ENCODE results near the gene USH1C. TPM values are rescaled to one million over a fixed set of nuclear protein-coding genes. Genes with fewer than 3 reads are reported as not detected.

USH1C gene
- polyA plus RNA-seq, 1 donor = 0.85 TPM

- DNase-seq (ENCODE audit: low read depth) = no peak
Measured at GRCh38 chr11:17472467-17472866, 71.7 kb downstream of the USH1C start.

GRCh38 chr11:17471501-17471900 is 72.7 kb downstream of the USH1C start:
- no peak for DNase-seq (ENCODE audit: low read depth)

GRCh38 chr11:17469998-17470397 is 74.2 kb downstream of the USH1C start:
- DNase-seq (ENCODE audit: low read depth) = no peak

- no peak for DNase-seq (ENCODE audit: low read depth)
Measured at GRCh38 chr11:17468122-17468521, 76.1 kb downstream of the USH1C start.

- DNase-seq (ENCODE audit: low read depth) = no peak
Measured at GRCh38 chr11:17463546-17464174, 80.6 kb downstream of the USH1C start.

- DNase-seq (ENCODE audit: low read depth) = no peak
Measured at GRCh38 chr11:17462940-17463339, 81.3 kb downstream of the USH1C start.

- DNase-seq (ENCODE audit: low read depth) = no peak
Measured at GRCh38 chr11:17460406-17460805, 83.8 kb downstream of the USH1C start.

GRCh38 chr11:17459236-17459896 is 84.8 kb downstream of the USH1C start:
- no peak for DNase-seq (ENCODE audit: low read depth)

- DNase-seq (ENCODE audit: low read depth) = no peak
Measured at GRCh38 chr11:17458268-17458667, 85.9 kb downstream of the USH1C start.

- no peak for DNase-seq (ENCODE audit: low read depth)
Measured at GRCh38 chr11:17457396-17458173, 86.6 kb downstream of the USH1C start.

- no peak for DNase-seq (ENCODE audit: low read depth)
Measured at GRCh38 chr11:17452668-17453067, 91.5 kb downstream of the USH1C start.

GRCh38 chr11:17449158-17449557 is 95.1 kb downstream of the USH1C start:
- DNase-seq (ENCODE audit: low read depth) = no peak

- no peak for DNase-seq (ENCODE audit: low read depth)
Measured at GRCh38 chr11:17446482-17446881, 97.7 kb downstream of the USH1C start.

- no peak for DNase-seq (ENCODE audit: low read depth)
Measured at GRCh38 chr11:17445240-17445795, 98.9 kb downstream of the USH1C start.

- no peak for DNase-seq (ENCODE audit: low read depth)
Measured at GRCh38 chr11:17443926-17444690, 100.1 kb downstream of the USH1C start.

Other genes starting within 250 kb of the USH1C start
- gene NCR3LG1, start 192.6 kb downstream of the USH1C start, polyA plus RNA-seq (ENCODE audit: insufficient read length) = 0.29 TPM
- gene KCNJ11, start 155.8 kb downstream of the USH1C start, polyA plus RNA-seq (ENCODE audit: insufficient read length) = 19.3 TPM
- 1.8 TPM for gene ABCC8, start 67.6 kb downstream of the USH1C start, polyA plus RNA-seq (ENCODE audit: insufficient read length)
- 0.04 TPM for gene OTOG, start 2.8 kb upstream of the USH1C start, polyA plus RNA-seq (ENCODE audit: insufficient read length)
- gene MYOD1, start 175.2 kb upstream of the USH1C start, polyA plus RNA-seq (ENCODE audit: insufficient read length) = 71.6 TPM
- gene KCNC1, start 190.4 kb upstream of the USH1C start, polyA plus RNA-seq (ENCODE audit: insufficient read length) = 2.1 TPM

All from forelimb muscle (tissue), 1 donor.